ENCODE results near the gene RELL2. TPM values are rescaled to one million over a fixed set of nuclear protein-coding genes. Genes with fewer than 3 reads are reported as not detected.
A peak's percentile ranks its signal among the peaks of the same experiment; 100 is the strongest.

RELL2 gene
- total RNA-seq, 1 donor from 2014 or later, result 6.1 TPM

- peaks cover 26% of the 10 kb centered on the region for H3K4me1 Mint-ChIP-seq (ENCODE audit: low read depth)
- no peak overlapping the region for H3K27ac Mint-ChIP-seq (ENCODE audit: unreplicated experiment)
- peaks cover 5% of the 10 kb centered on the region for H3K36me3 Mint-ChIP-seq (ENCODE audit: low read depth)
- DNase-seq (ENCODE audit: low spot score), result no peak
- no peaks in the 10 kb centered on the region for H3K27me3 Mint-ChIP-seq (ENCODE audit: low read depth)
- H3K9me3 Mint-ChIP-seq (ENCODE audit: low read depth), result no peaks in the 10 kb centered on the region
- H3K4me3 Mint-ChIP-seq (ENCODE audit: unreplicated experiment), result peak overlapping the region; percentile 7
- TF ChIP-seq CTCF (IDR thresholded peaks at IDR 0.05), result no peak
Observed at GRCh38 chr5:141634720-141635119, 2.1 kb upstream of the RELL2 start.

- no peak for TF ChIP-seq CTCF (IDR thresholded peaks at IDR 0.05)
- H3K4me3 Mint-ChIP-seq (ENCODE audit: unreplicated experiment), result peak overlapping the region; percentile 88
Observed at GRCh38 chr5:141635646-141636045, 1.2 kb upstream of the RELL2 start.

GRCh38 chr5:141636106-141636412 is 738 bp upstream of the RELL2 start:
- TF ChIP-seq CTCF (IDR thresholded peaks at IDR 0.05), result no peak
- H3K27ac Mint-ChIP-seq (ENCODE audit: unreplicated experiment), result peak overlapping the region; percentile 70
- H3K4me1 Mint-ChIP-seq (ENCODE audit: low read depth), result peaks cover 26% of the 10 kb centered on the region
- no peaks in the 10 kb centered on the region for H3K9me3 Mint-ChIP-seq (ENCODE audit: low read depth)
- no peaks in the 10 kb centered on the region for H3K27me3 Mint-ChIP-seq (ENCODE audit: low read depth)
- H3K4me3 Mint-ChIP-seq (ENCODE audit: unreplicated experiment), result peak overlapping the region; percentile 88
- DNase-seq (ENCODE audit: low spot score), result no peak
- H3K36me3 Mint-ChIP-seq (ENCODE audit: low read depth), result peaks cover 7% of the 10 kb centered on the region

More at GRCh38 chr5:141635646-141636045, 1.2 kb upstream of the RELL2 start:
- peaks cover 26% of the 10 kb centered on the region for H3K4me1 Mint-ChIP-seq (ENCODE audit: low read depth)
- peak overlapping the region; percentile 70 for H3K27ac Mint-ChIP-seq (ENCODE audit: unreplicated experiment)
- DNase-seq (ENCODE audit: low spot score), result no peak
- no peaks in the 10 kb centered on the region for H3K9me3 Mint-ChIP-seq (ENCODE audit: low read depth)
- peaks cover 5% of the 10 kb centered on the region for H3K36me3 Mint-ChIP-seq (ENCODE audit: low read depth)
- H3K27me3 Mint-ChIP-seq (ENCODE audit: low read depth), result no peaks in the 10 kb centered on the region

GRCh38 chr5:141637123-141637766 is 448 bp downstream of the RELL2 start:
- Mint-ChIP-seq H3K4me3 (ENCODE audit: unreplicated experiment) (peak overlapping the region; percentile 88), H3K27ac (ENCODE audit: unreplicated experiment) (peak overlapping the region; percentile 57), H3K4me1 (ENCODE audit: low read depth) (peaks cover 26% of the 10 kb centered on the region), H3K9me3 (ENCODE audit: low read depth) (no peaks in the 10 kb centered on the region), H3K27me3 (ENCODE audit: low read depth) (no peaks in the 10 kb centered on the region), H3K36me3 (ENCODE audit: low read depth) (peaks cover 7% of the 10 kb centered on the region)
- no peak for TF ChIP-seq CTCF (IDR thresholded peaks at IDR 0.05)
- no peak for DNase-seq (ENCODE audit: low spot score)

GRCh38 chr5:141637767-141638419 is 1.1 kb downstream of the RELL2 start:
- TF ChIP-seq CTCF (IDR thresholded peaks at IDR 0.05), result peak; percentile 56
- H3K4me1 Mint-ChIP-seq (ENCODE audit: low read depth), result peaks cover 26% of the 10 kb centered on the region
- peak overlapping the region; percentile 88 for H3K4me3 Mint-ChIP-seq (ENCODE audit: unreplicated experiment)
- no peaks in the 10 kb centered on the region for H3K27me3 Mint-ChIP-seq (ENCODE audit: low read depth)
- peaks cover 7% of the 10 kb centered on the region for H3K36me3 Mint-ChIP-seq (ENCODE audit: low read depth)
- no peak for DNase-seq (ENCODE audit: low spot score)
- no peaks in the 10 kb centered on the region for H3K9me3 Mint-ChIP-seq (ENCODE audit: low read depth)
- H3K27ac Mint-ChIP-seq (ENCODE audit: unreplicated experiment), result no peak overlapping the region
